Measurements from ENCODE around the gene ERG. TPM values are rescaled to one million over a fixed set of nuclear protein-coding genes. Genes with fewer than 3 reads are reported as not detected.

ERG gene
- total and polyA plus RNA-seq, 9 of the 15 experiments (the other 6 are each of a cell fraction or from before 2014, with no cell fraction given): 0.06 TPM; not detected in 8

GRCh38 chr21:38355992-38356781 lies 142.1 kb downstream of the ERG start (continued):
- TF ChIP-seq MXD1 (CRISPR knock-in tag; IDR thresholded peaks at IDR 0.05; ENCODE audit: borderline replicate concordance, poor library complexity, severe bottlenecking) (no peak), KLF13 (tag; IDR thresholded peaks at IDR 0.05; ENCODE audit: borderline replicate concordance, low read depth) (no peak), CREM (IDR thresholded peaks at IDR 0.05; ENCODE audit: low read depth) (peak; percentile 19; the same call in 1 of the 2 replicates), TCF7L2 (IDR thresholded peaks at IDR 0.05; ENCODE audit: low read depth, low read length) (no peak), SP2 (IDR thresholded peaks at IDR 0.05; ENCODE audit: extremely low read depth, low read depth, low read length, poor library complexity, severe bottlenecking) (no peak), ZNF197 (CRISPR knock-in tag; IDR thresholded peaks at IDR 0.05; ENCODE audit: low read depth) (no peak), BRD4 (IDR thresholded peaks at IDR 0.05) (no peak), SRSF7 (optimal IDR thresholded peaks at IDR 0.05; ENCODE audit: low read depth, low read length) (no peak), ZNF77 (CRISPR knock-in tag; IDR thresholded peaks at IDR 0.05) (no peak), KDM2B (CRISPR knock-in tag; IDR thresholded peaks at IDR 0.05) (0 out of 2 replicates have a peak, but pooled peaks have one; percentile 27), UBTF (IDR thresholded peaks at IDR 0.05; ENCODE audit: borderline replicate concordance in 1 of 2, low read depth in 2 of 2, low read length in 2 of 2) (no peak), SIX5 (IDR thresholded peaks at IDR 0.05; ENCODE audit: borderline replicate concordance in 1 of 2, insufficient read depth in 1 of 2, low read depth in 1 of 2, low read length in 2 of 2) (no peak), ZNF263 (CRISPR knock-in tag; IDR thresholded peaks at IDR 0.05; ENCODE audit: borderline replicate concordance) (peak; percentile 98), SPI1 (IDR thresholded peaks at IDR 0.05; ENCODE audit: borderline replicate concordance, low read depth, low read length) (peak; percentile 53; the same call in 1 of the 2 replicates), CHD4 (IDR thresholded peaks at IDR 0.05; ENCODE audit: insufficient read depth, insufficient replicate concordance, low read depth, low read length, poor library complexity, severe bottlenecking) (no peak)
- TF ChIP-seq, protein P1, sequence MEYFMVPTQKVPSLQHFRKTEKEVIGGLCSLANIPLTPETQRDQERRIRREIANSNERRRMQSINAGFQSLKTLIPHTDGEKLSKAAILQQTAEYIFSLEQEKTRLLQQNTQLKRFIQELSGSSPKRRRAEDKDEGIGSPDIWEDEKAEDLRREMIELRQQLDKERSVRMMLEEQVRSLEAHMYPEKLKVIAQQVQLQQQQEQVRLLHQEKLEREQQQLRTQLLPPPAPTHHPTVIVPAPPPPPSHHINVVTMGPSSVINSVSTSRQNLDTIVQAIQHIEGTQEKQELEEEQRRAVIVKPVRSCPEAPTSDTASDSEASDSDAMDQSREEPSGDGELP (CRISPR knock-in tag; IDR thresholded peaks at IDR 0.05; ENCODE audit: borderline replicate concordance): peak; percentile 32; the same call in 1 of the 2 replicates
- TF ChIP-seq, protein P2, sequence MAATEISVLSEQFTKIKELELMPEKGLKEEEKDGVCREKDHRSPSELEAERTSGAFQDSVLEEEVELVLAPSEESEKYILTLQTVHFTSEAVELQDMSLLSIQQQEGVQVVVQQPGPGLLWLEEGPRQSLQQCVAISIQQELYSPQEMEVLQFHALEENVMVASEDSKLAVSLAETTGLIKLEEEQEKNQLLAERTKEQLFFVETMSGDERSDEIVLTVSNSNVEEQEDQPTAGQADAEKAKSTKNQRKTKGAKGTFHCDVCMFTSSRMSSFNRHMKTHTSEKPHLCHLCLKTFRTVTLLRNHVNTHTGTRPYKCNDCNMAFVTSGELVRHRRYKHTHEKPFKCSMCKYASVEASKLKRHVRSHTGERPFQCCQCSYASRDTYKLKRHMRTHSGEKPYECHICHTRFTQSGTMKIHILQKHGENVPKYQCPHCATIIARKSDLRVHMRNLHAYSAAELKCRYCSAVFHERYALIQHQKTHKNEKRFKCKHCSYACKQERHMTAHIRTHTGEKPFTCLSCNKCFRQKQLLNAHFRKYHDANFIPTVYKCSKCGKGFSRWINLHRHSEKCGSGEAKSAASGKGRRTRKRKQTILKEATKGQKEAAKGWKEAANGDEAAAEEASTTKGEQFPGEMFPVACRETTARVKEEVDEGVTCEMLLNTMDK (IDR thresholded peaks at IDR 0.05; ENCODE audit: borderline replicate concordance, insufficient read depth, low read depth, low read length, poor library complexity, severe bottlenecking): peak; percentile 57
- TF ChIP-seq, protein P3, sequence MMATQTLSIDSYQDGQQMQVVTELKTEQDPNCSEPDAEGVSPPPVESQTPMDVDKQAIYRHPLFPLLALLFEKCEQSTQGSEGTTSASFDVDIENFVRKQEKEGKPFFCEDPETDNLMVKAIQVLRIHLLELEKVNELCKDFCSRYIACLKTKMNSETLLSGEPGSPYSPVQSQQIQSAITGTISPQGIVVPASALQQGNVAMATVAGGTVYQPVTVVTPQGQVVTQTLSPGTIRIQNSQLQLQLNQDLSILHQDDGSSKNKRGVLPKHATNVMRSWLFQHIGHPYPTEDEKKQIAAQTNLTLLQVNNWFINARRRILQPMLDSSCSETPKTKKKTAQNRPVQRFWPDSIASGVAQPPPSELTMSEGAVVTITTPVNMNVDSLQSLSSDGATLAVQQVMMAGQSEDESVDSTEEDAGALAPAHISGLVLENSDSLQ (IDR thresholded peaks at IDR 0.05): no peak
